Neural progenitor cell (in vitro differentiated cells): ENCODE measurements around the gene PCLAF. TPM values are rescaled to one million over a fixed set of nuclear protein-coding genes. Genes with fewer than 3 reads are reported as not detected.

Experiments used
- DNase-seq: peaks from one replicate; pipeline ENCODE4 v3.0.0-alpha.2; 2016; ENCODE audit warnings: low spot score
- H2AFZ ChIP-seq: fragments of 200-600 bp; sonication (generic); replicated peaks from 2 replicates; pipeline ENCODE4 v1.6.1; 2016; ENCODE audit warnings: antibody characterized with exemption
- H3F3A ChIP-seq: fragments of 200-600 bp; sonication (generic); 2 replicates; pipeline ENCODE4 v1.6.1; 2016; ENCODE audit warnings: antibody characterized with exemption, low read depth
- H3K27ac ChIP-seq: fragments of 200-600 bp; sonication (generic); 2 replicates; pipeline ENCODE4 v1.5.1; 2016; ENCODE audit warnings: mild to moderate bottlenecking
- H3K27me3 ChIP-seq: fragments of 200-600 bp; sonication (generic); 2 replicates; pipeline ENCODE4 v1.6.1; 2016; ENCODE audit warnings: mild to moderate bottlenecking, moderate library complexity
- H3K36me3 ChIP-seq: fragments of 200-600 bp; sonication (generic); 2 replicates; pipeline ENCODE4 v1.5.1; 2016
- H3K4me1 ChIP-seq: fragments of 200-600 bp; sonication (generic); 2 replicates; pipeline ENCODE4 v1.6.1; 2016; ENCODE audit warnings: mixed run types
- H3K4me2 ChIP-seq: fragments of 200-600 bp; sonication (generic); 2 replicates; pipeline ENCODE4 v1.6.1; 2016
- H3K4me3 ChIP-seq: fragments of 200-600 bp; sonication (generic); 2 replicates; pipeline ENCODE4 v1.5.1; 2016
- H3K79me2 ChIP-seq: fragments of 200-600 bp; sonication (generic); 2 replicates; pipeline ENCODE4 v1.6.1; 2016; ENCODE audit warnings: low read depth
- H3K9ac ChIP-seq: fragments of 200-600 bp; sonication (generic); 2 replicates; pipeline ENCODE4 v1.6.1; 2016
- H3K9me3 ChIP-seq: fragments of 200-600 bp; sonication (generic); 2 replicates; pipeline ENCODE4 v1.5.1; 2016; ENCODE audit warnings: low read depth
- H4K20me1 ChIP-seq: fragments of 200-600 bp; sonication (generic); 2 replicates; pipeline ENCODE4 v1.6.1; 2016; ENCODE audit warnings: low read depth
- H3K27ac Mint-ChIP-seq: 3 replicates; pipeline ENCODE4 v1.8.0; 2021; ENCODE audit warnings: mixed read lengths
- H3K27me3 Mint-ChIP-seq: 2 replicates; pipeline ENCODE4 v1.8.0; 2022; ENCODE audit warnings: low read depth, mild to moderate bottlenecking, inconsistent platforms, moderate library complexity, mixed read lengths; ENCODE audit not compliant: insufficient read depth
- H3K36me3 Mint-ChIP-seq: 3 replicates; pipeline ENCODE4 v1.8.0; 2021; ENCODE audit warnings: mixed read lengths
- H3K4me1 Mint-ChIP-seq: 3 replicates; pipeline ENCODE4 v1.8.0; 2021; ENCODE audit warnings: mixed read lengths
- H3K4me3 Mint-ChIP-seq: 3 replicates; pipeline ENCODE4 v1.8.0; 2021; ENCODE audit warnings: mild to moderate bottlenecking, moderate library complexity, mixed read lengths
- H3K9me3 Mint-ChIP-seq: 3 replicates; pipeline ENCODE4 v1.8.0; 2020; ENCODE audit warnings: mixed read lengths
- EZH2 ChIP-seq: fragments of 200-600 bp; sonication (generic); IDR thresholded peaks from 2 replicates; pipeline ENCODE4 v1.6.1; 2017; ENCODE audit warnings: antibody characterized with exemption, mild to moderate bottlenecking, moderate library complexity
- EZH2phosphoT487 ChIP-seq: fragments of 200-600 bp; sonication (generic); IDR thresholded peaks from 2 replicates; pipeline ENCODE4 v1.6.1; 2017; ENCODE audit warnings: antibody characterized with exemption
- total RNA-seq: library from RNA; depleted of rRNA; stranded (reverse); fragments of >200 nt; gene quantifications from 2 replicates; pipeline ENCODE4 v1.2.3, GENCODE V29; 2015; ENCODE audit warnings: low replicate concordance
- TF ChIP-seq, protein P1 (sequence below): fragments of 200-600 bp; sonication (generic); IDR thresholded peaks from 2 replicates; pipeline ENCODE4 v1.5.1; 2017; ENCODE audit warnings: antibody characterized with exemption, mild to moderate bottlenecking

PCLAF gene
- total RNA-seq, 1 donor from 2014 or later, result 220 TPM

- TF ChIP-seq, protein P1, sequence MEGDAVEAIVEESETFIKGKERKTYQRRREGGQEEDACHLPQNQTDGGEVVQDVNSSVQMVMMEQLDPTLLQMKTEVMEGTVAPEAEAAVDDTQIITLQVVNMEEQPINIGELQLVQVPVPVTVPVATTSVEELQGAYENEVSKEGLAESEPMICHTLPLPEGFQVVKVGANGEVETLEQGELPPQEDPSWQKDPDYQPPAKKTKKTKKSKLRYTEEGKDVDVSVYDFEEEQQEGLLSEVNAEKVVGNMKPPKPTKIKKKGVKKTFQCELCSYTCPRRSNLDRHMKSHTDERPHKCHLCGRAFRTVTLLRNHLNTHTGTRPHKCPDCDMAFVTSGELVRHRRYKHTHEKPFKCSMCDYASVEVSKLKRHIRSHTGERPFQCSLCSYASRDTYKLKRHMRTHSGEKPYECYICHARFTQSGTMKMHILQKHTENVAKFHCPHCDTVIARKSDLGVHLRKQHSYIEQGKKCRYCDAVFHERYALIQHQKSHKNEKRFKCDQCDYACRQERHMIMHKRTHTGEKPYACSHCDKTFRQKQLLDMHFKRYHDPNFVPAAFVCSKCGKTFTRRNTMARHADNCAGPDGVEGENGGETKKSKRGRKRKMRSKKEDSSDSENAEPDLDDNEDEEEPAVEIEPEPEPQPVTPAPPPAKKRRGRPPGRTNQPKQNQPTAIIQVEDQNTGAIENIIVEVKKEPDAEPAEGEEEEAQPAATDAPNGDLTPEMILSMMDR, result peak; percentile 49
- TF ChIP-seq EZH2phosphoT487 (no peak), EZH2 (no peak)
- no peaks in the 10 kb centered on the region for H3K27me3 ChIP-seq
- H3K36me3 Mint-ChIP-seq, result peaks cover 10% of the 10 kb centered on the region
- H3K9me3 ChIP-seq, result no peaks in the 10 kb centered on the region
- no peaks in the 10 kb centered on the region for H3K79me2 ChIP-seq
- DNase-seq, result peak; percentile 38
- no peak overlapping the region for H3K27ac ChIP-seq
- no peak overlapping the region for H3K4me2 ChIP-seq
- H4K20me1 ChIP-seq, result peaks cover 7% of the 10 kb centered on the region
- peaks cover 21% of the 10 kb centered on the region for H3F3A ChIP-seq
- no peak overlapping the region for H3K9ac ChIP-seq
- peaks cover 17% of the 10 kb centered on the region for H3K4me1 ChIP-seq
- H3K9me3 Mint-ChIP-seq, result no peaks in the 10 kb centered on the region
- H3K4me3 ChIP-seq, result no peak overlapping the region
- peaks cover 19% of the 10 kb centered on the region for H3K4me1 Mint-ChIP-seq
- no peak overlapping the region for H2AFZ ChIP-seq
- no peak overlapping the region for H3K4me3 Mint-ChIP-seq
- H3K27me3 Mint-ChIP-seq, result no peaks in the 10 kb centered on the region
- H3K36me3 ChIP-seq, result no peaks in the 10 kb centered on the region
- H3K27ac Mint-ChIP-seq, result no peak overlapping the region
Observed at GRCh38 chr15:64426845-64427465, 45.7 kb upstream of the PCLAF start.

DNA sequence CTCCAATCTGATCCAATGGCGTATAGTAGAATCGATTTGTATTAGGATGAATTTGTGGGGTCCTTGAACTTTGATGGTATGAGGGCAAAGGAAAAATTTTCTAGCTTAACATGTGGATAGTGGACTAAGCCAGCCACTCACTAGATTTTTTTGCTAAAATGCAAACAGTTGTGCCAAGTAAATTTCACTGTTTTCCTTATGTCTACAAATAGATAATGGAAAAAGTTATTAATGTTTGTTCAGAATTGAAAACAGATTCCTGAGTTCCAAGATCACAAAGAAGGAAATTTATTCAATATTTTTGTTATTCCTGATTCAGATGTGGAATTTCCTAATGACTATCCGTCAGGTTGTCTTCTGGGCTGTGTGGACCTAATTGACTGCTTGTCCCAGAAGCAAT lies 44.0 kb upstream of the PCLAF start:
- H3K4me3 Mint-ChIP-seq, result no peak overlapping the region
- Histone ChIP-seq H3K4me1 (peaks cover 10% of the 10 kb centered on the region), H4K20me1 (no peaks in the 10 kb centered on the region), H3F3A (peaks cover 10% of the 10 kb centered on the region), H3K27me3 (no peaks in the 10 kb centered on the region), H3K36me3 (no peaks in the 10 kb centered on the region), H3K9ac (no peak overlapping the region), H3K4me3 (no peak overlapping the region), H3K79me2 (no peaks in the 10 kb centered on the region), H3K9me3 (no peaks in the 10 kb centered on the region), H2AFZ (no peak overlapping the region), H3K4me2 (no peak overlapping the region), H3K27ac (no peak overlapping the region)
- peaks cover 9% of the 10 kb centered on the region for H3K4me1 Mint-ChIP-seq
- H3K9me3 Mint-ChIP-seq, result no peaks in the 10 kb centered on the region
- no peak for DNase-seq
- no peak overlapping the region for H3K27ac Mint-ChIP-seq
- TF ChIP-seq EZH2 (no peak), EZH2phosphoT487 (no peak)
- TF ChIP-seq, protein P1, result no peak
- H3K36me3 Mint-ChIP-seq, result peaks cover 10% of the 10 kb centered on the region
- no peaks in the 10 kb centered on the region for H3K27me3 Mint-ChIP-seq

GRCh38 chr15:64423970-64424369 lies 42.7 kb upstream of the PCLAF start:
- Histone ChIP-seq H3K9me3 (no peaks in the 10 kb centered on the region), H3K27ac (no peak overlapping the region), H3K79me2 (no peaks in the 10 kb centered on the region), H3K9ac (no peak overlapping the region), H3F3A (no peaks in the 10 kb centered on the region), H2AFZ (no peak overlapping the region), H3K36me3 (no peaks in the 10 kb centered on the region), H3K4me1 (no peaks in the 10 kb centered on the region), H4K20me1 (no peaks in the 10 kb centered on the region), H3K4me2 (no peak overlapping the region), H3K27me3 (no peaks in the 10 kb centered on the region), H3K4me3 (no peak overlapping the region)
- Mint-ChIP-seq H3K4me3 (no peak overlapping the region), H3K9me3 (no peaks in the 10 kb centered on the region), H3K4me1 (no peaks in the 10 kb centered on the region), H3K27ac (no peak overlapping the region), H3K36me3 (peaks cover 10% of the 10 kb centered on the region), H3K27me3 (no peaks in the 10 kb centered on the region)
- no peak for DNase-seq
- TF ChIP-seq EZH2phosphoT487 (no peak), EZH2 (no peak)
- TF ChIP-seq, protein P1, result no peak
